NK-92 treated with Interleukin-12 subunit alpha and Interleukin-12 subunit beta, amount 100 ng/mL, for 24 hours (cell line): Measurements from ENCODE around the gene TPD52L2.
"Not testable (repeated sequence)": the region's sequence is repeated elsewhere in the genome, so short reads cannot be mapped to it uniquely, and the experiment has no call there.

ENCODE experiments used
- DNase-seq: peaks from one replicate; lab custom pipeline; 2025; lab: John Stamatoyannopoulos, UW

Gene TPD52L2

DNA sequence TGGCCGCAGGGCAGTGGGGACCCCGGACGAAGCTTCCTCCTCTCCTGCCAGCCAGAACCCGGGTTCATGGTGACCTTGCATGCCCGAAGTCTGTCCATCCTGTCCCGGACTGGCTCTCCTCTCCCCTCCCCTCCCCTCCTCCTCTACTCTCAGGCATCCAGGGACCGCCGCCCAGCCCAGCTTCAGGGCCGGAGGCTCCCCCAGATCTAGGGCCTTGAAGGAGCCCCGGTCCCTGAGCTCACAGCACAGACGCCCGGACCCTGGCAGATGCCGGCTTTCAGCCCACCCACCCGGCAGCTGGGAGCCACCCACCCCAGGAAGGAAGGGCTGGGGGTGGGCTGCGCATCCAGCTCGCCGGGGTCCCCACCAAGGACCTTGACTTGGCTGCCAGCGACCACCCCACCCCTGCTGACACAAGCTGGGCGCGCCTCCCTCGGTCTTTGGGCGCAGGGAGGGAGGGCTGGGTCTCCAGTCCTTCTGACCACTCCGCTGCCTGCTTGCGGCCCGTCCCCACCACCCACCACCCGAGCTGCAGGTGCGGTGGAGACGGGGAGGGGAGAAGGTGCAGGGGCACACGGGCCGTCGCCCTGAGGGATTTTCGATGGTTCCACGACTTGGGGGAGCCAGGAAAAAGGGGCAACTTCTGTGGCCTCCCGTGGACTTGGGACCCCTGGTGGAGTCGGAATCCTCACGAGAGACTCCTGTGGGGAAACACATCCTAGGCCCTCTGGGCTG lies 9.5 kb upstream of the TPD52L2 start:
- DNase-seq, result no peak

DNA sequence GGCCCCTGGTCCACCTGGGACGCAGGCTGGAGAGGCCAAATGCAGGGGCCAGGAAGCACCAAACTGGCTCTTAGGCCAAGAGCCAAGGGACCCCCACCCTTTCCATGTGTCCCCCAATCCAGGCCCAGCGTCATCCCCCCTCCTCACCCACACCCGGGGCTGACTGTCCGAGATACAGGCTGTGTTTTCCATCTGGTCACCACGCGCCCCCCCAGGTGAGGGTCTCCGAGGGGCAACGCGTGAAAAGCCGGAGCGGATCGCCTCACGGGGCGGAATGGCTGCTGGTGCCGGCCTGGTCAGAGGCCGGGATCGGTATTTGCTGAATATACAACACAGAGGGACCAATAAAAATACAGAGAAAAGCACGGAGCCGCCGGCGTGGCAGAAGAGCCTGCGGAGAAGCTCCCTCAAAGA lies 9.0 kb upstream of the TPD52L2 start:
- no peak for DNase-seq

- DNase-seq, result no peak
Measured at GRCh38 chr20:63857764-63858392, 7.2 kb upstream of the TPD52L2 start.

- no peak for DNase-seq
Measured at GRCh38 chr20:63858393-63859165, 6.5 kb upstream of the TPD52L2 start.

DNA sequence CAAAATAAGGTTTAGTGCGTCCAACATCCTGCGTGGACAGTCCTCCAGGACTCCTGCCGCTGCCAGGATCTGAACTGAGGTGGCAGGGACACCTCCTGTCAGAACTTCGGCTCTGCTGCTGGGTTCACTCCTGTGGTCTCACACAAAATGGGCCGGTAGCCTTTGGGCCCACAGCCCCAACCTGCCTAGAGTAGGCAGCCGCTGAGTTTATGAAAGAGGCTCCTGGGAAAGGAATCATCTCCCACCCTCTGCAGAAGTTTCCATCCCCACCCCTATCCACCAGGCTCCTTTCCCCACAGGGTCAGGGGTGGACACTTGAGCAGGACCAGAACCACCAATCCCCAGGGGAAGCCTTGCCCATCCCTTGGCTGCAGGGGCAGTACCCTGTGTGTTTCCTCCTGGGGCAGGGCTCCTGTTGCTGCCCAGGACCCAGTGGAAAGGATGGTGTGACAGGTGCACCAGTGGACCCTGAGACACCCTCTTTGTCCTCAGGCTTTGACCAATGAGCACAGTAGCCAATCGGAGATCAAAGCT lies 5.8 kb upstream of the TPD52L2 start:
- no peak for DNase-seq

DNA sequence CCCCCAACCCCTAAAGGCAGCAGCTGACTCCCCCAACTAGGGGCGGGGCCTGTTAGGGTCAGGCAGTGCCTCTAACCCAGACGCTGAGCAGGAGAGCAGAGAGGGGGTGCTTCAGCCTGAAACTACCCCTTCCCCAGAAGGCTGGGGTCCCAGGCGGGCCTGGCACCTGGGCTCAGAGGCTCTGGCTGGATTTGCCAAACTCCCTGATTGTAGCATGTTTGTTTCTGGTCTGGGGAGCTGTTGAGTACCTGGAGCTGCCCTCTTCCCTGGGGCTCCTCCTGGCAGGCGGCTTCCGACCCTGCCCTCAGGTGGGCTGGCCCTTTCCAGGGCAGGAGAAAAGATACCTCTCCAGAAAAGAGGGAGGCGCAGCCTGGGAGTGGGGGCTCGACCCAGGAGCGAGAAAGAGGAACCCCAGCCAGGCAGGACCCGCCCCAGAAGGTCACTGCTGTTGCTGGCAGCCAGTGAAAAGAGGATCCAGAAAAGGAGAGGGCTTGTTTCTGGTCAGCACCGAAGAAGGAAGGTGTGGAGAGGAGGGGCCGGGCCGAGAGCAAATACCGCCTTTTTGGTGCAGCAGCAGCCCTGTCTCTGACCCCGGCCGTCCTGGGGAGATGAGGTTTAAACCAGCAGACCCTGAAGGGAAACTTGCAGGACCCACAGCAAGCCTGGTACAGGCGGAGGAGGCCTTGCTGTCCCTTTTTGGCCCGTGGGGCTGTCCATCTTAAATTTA lies 4.6 kb upstream of the TPD52L2 start:
- DNase-seq, result no peak

- DNase-seq, result no peak
Measured at GRCh38 chr20:63861365-63861934, 3.6 kb upstream of the TPD52L2 start, which contains the start of gene ABHD16B. Gene ABHD16B, plus strand, starts transcription at chr20:63861498. Its CDS starts 43 bp downstream, at chr20:63861541.

DNA sequence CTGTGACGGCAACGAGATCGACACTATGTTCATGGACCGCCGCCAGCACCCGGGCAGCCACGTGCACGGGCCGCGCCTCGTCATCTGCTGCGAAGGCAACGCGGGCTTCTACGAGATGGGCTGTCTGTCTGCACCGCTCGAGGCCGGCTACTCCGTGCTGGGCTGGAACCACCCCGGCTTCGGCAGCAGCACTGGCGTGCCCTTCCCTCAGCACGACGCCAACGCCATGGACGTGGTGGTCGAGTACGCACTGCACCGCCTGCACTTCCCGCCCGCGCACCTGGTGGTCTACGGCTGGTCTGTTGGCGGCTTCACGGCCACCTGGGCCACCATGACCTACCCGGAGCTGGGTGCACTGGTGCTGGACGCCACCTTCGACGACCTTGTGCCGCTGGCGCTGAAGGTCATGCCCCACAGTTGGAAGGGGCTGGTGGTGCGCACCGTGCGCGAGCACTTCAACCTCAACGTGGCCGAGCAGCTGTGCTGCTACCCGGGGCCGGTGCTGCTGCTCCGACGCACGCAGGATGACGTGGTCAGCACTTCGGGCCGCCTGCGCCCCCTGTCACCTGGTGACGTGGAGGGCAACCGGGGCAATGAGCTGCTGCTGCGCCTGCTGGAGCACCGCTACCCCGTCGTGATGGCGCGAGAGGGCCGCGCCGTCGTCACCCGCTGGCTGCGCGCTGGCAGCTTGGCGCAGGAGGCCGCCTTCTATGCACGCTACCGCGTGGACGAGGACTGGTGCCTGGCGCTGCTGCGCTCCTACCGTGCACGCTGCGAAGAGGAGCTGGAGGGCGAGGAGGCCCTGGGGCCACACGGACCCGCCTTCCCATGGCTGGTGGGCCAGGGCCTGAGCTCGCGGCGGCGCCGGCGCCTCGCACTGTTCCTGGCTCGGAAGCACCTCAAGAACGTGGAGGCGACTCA lies 2.8 kb upstream of the TPD52L2 start:
- DNase-seq, result no peak

DNA sequence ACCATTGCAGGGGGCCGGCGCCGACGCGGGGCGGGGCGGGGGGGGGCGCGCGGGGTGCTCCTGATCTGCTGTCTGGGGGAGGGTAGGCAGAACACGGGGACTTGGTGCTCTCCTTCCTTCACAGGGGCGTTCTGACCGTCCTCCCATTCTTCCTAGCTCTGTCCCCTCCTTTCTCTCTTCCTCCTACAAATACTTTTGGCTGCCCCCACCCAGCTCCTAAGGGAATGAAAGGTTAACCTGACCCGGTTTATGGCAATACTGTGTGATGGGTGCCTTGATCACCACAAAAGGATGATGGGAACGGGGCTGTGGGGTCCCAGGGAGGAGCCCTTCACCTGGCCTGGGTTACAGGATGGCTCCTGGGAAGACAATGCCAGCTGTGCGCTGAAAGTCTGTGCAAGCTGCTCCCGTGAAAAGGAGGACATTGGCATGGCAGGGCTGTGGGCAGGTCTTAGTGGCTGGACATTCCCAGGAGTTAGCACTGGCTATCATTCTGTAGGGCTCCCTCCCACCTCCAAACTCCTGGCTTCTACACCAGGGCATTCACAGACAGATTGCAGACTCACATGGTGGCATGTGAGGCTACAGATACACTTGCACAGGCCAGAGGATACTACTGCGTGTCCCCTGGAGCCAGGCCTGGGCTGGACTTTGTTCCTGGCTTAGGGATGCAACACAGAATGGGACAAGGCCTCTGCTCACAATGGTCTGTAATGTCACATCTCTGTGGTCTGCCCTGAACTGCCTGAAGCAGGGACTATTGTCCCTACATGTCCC lies 1.9 kb upstream of the TPD52L2 start:
- DNase-seq, result no peak

DNA sequence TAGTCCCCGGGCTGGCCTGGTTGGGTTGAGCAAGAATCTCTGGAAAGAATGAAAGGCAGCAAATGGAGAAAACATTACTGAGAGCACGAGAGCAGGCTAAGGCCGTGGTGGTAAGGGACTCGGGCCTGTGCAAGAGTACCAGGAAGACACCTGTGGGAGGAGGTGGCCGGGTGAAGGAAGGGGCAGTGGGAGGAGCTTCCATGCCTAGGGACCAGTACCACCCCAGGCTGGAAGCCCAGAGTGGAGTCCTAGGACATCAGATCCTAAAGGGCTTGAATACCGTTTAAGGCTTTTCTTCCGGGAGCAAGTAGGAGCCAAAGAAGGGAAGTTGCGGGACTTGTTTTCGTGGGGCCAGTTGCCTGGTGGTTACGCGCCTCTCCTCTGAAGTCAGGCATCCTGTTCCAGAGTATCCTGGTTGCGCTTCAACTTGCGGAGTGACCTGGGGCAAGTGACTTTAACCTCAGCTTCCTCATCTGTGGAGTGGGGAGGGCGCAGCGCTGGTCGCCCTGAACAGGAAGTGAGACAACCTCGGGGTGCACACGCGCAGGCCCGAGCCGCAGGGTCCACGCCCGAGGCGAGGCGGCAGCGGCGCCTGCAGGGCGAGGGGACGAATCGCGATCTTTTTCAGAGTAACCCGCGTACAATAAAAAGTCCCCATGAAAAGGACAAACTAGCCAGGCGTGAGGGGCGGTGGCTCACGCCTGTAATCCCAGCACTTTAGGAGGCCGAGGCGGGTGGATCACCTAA lies 1.1 kb upstream of the TPD52L2 start:
- peak; percentile 77 for DNase-seq

DNA sequence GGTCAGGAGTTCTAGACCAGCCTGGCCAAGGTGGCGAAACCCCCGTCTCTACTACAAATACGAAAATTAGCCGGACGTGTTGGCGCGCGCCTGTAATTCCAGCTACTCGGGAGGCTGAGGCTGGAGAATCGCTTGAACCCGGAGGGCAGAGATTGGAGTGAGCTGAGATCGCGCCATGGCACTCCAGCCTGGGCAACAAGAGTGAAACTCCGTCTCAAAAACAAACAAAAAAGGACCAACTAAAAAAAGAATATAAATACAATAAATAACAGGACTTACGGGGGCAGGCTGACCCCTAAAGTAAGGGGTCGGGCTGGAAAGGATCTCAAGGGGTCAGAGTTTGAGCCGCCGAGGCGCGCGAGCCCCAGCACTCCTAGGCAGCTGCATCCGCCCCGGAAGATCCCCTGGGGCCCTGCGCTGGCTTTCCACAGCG lies 509 bp upstream of the TPD52L2 start:
- no peak for DNase-seq

DNA sequence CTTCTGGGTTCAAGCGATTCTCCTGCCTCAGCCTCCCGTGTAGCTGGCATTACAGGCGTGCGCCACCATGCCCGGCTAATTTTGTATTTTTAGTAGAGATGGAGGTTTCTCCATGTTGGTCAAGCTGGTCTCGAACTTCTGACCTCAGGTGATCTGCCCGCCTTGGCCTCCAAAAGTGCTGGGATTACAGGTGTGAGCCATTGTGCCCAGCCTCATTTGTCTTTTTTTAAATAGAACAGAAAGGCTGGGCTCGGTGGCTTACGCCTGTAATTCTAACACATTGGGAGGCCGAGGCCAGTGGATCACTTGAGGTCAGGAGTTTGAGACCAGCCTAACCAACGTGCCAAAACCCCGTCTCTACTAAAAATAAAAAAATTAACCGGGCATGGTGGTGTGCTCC lies 2.0 kb downstream of the TPD52L2 start:
- DNase-seq, result not testable (repeated sequence)

- DNase-seq, result no peak
Measured at GRCh38 chr20:63868264-63868663, 3.2 kb downstream of the TPD52L2 start.

DNA sequence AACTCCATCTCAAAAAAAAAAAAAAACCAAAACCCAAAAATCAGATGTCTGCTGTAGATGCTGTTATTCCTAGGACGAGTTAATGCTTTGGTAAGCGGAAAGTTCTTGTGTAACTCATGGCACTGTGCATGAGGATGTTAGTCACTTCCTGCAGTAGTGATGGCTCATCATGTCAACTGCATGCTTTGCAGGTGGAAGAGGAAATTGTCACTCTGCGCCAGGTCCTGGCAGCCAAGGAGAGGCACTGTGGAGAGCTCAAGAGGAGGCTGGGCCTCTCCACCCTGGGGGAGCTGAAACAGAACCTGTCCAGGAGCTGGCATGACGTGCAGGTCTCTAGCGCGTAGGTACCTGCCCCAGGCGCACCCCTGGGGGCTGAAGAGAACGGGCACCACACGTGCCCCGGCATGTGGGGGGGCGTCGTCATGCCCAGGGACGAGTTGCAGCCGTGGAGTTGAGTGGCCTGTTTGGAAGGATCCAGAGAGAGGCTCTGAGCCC lies 8.5 kb downstream of the TPD52L2 start:
- peak; percentile 56 for DNase-seq

GRCh38 chr20:63874241-63874640 lies 9.2 kb downstream of the TPD52L2 start:
- not testable (repeated sequence) for DNase-seq

GRCh38 chr20:63876489-63877036 lies 11.5 kb downstream of the TPD52L2 start:
- DNase-seq, result no peak

- no peak for DNase-seq
Measured at GRCh38 chr20:63877755-63878470, 12.8 kb downstream of the TPD52L2 start.
